Lower leg skin (tissue), 4 donors: Measurements from ENCODE around the gene KIF2A. TPM values are rescaled to one million over a fixed set of nuclear protein-coding genes. Genes with fewer than 3 reads are reported as not detected.

Experiments used
- DNase-seq, 2 donors: peaks; one replicate each; pipeline ENCODE4 v3.0.0-alpha.2; 2019; ENCODE audit warnings: low spot score in 2 of 2
- H3K4me3 ChIP-seq: fragments of 200-600 bp; sonication (generic); 2 replicates; pipeline ENCODE4 v1.5.1; 2017; ENCODE audit warnings: mild to moderate bottlenecking, low read depth; ENCODE audit not compliant: poor library complexity, severe bottlenecking
- CTCF ChIP-seq, 3 donors: fragments of 450-650 bp; IDR thresholded peaks; one replicate each; pipeline ENCODE4 v1.5.1; 2016; ENCODE audit warnings: antibody characterized with exemption in 3 of 3, mild to moderate bottlenecking in 3 of 3, moderate library complexity in 2 of 3
- POLR2A ChIP-seq, 2 donors: fragments of 450-650 bp; IDR thresholded peaks; one replicate each; pipeline ENCODE4 v1.6.1; 2016 to 2017; ENCODE audit warnings: antibody characterized with exemption in 2 of 2, mild to moderate bottlenecking in 1 of 2, moderate library complexity in 1 of 2
- WGBS, 2 donors: methylation state at CpG; one replicate each; pipeline ENCODE4 v1.1.5; 2018; 5-methylcytosine and 5-hydroxymethylcytosine counted together
- intact Hi-C: fragments of 100-400 bp; cut with DNase I; formaldehyde crosslinking; loops from one replicate; pipeline ENCODE4 v1.15.0; 2023; ENCODE audit warnings: low total_unique reads
- total RNA-seq, 4 donors: library from RNA; depleted of rRNA; stranded (reverse); fragments of >200 nt; gene quantifications; one replicate each; pipeline ENCODE4 v1.1.0, GENCODE V29; 2016

KIF2A gene
- total RNA-seq, 4 donors from 2014 or later = 14.5 to 33.4 (median 21.2) TPM

- TF ChIP-seq POLR2A (IDR thresholded peaks at IDR 0.05) (no peak), CTCF (IDR thresholded peaks at IDR 0.05) (no peak)
- intact Hi-C loops = no loop called here
- WGBS, 2 donors = 47 to 60% methylated on average over 3 of the region's 3 CpGs
- no peak for DNase-seq
- no peak overlapping the region for H3K4me3 ChIP-seq
These were observed 107.7 kb downstream of the KIF2A start for GRCh38 chr5:62413711-62414110.

DNA sequence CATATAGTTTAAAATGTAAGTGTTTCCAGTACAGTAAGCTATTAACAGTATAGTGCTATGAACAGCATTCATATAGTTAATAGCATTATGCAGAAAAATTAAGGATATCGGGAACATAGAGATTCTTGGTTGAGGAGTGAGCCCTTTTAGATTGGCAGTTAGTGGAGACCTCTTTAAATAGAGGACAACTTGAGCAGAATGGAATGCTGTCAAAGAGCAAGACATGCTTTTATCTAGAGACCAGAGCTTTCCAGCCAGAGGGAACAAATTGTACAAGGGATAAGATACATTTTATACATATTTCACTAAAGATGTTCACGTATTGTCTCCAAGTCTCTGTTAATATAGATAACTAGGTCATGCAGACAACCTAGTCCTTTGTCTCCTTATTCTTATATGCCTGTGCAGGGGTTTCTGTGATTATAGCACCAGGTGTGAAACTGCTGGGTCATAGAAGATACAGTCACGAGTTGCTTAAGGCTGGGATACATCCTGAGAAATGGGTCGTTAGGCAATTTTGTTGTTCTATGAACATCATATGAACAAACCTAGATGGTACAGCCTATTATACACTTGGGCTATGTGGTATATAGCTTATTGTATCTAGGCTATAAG, 112.6 kb downstream of the KIF2A start:
- intact Hi-C loops = no loop called here
- H3K4me3 ChIP-seq = no peak overlapping the region
- WGBS, 2 donors = 87% methylated on average over 4 of the region's 4 CpGs
- TF ChIP-seq POLR2A (IDR thresholded peaks at IDR 0.05) (no peak), CTCF (IDR thresholded peaks at IDR 0.05) (no peak)
- no peak for DNase-seq

- TF ChIP-seq CTCF (IDR thresholded peaks at IDR 0.05) = no peak
- no peak for TF ChIP-seq POLR2A (IDR thresholded peaks at IDR 0.05)
- intact Hi-C loops = no loop called here
- WGBS, 2 donors = 98% methylated on average over 3 of the region's 3 CpGs
These were observed 113.6 kb downstream of the KIF2A start for GRCh38 chr5:62419609-62420008.

GRCh38 chr5:62421414-62421813, 115.4 kb downstream of the KIF2A start:
- H3K4me3 ChIP-seq = no peak overlapping the region
- TF ChIP-seq CTCF (IDR thresholded peaks at IDR 0.05) (no peak), POLR2A (IDR thresholded peaks at IDR 0.05) (no peak)
- WGBS, 2 donors = 87 to 95% methylated on average over 1 of the region's 1 CpG
- intact Hi-C loops = no loop called here
- DNase-seq = no peak

More at GRCh38 chr5:62419609-62420008, 113.6 kb downstream of the KIF2A start:
- H3K4me3 ChIP-seq = no peak overlapping the region
- DNase-seq = no peak

DNA sequence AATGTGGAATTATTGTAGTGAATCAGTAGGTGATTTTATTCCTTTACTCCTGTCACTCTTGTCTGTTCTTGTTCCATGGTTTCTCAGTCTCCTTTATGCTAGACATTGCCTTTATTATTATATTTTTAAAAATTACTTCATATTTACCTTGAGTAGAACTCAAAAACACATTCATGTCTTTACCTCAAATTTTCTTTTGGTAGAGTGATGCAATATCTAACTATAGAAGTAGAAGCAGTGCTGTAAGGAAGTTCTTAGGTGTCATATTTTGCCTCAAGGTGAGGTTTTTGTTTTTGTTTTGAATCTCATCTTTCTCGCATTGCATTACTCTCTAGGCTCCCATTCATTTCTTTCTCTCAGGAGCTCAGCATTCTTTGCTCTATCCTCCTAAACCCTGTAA, 118.8 kb downstream of the KIF2A start:
- 100% methylated on average over 1 of the region's 1 CpG for WGBS, 2 donors
- intact Hi-C loops = no loop called here
- DNase-seq = no peak
- no peak for TF ChIP-seq CTCF (IDR thresholded peaks at IDR 0.05)
- TF ChIP-seq POLR2A (IDR thresholded peaks at IDR 0.05) = no peak
- no peak overlapping the region for H3K4me3 ChIP-seq
